Liver (tissue), 9 donors: ENCODE measurements around the gene NUP93. TPM values are rescaled to one million over a fixed set of nuclear protein-coding genes. Genes with fewer than 3 reads are reported as not detected.

Experiments
- DNase-seq: peaks from one replicate; pipeline ENCODE4 v3.0.0-alpha.2; 2017; ENCODE audit warnings: low spot score
- H3K27ac ChIP-seq, 2 donors: one replicate each; pipeline ENCODE4 v1.7.0; 2013; ENCODE audit warnings: inconsistent platforms in 2 of 2, low read length in 2 of 2, control low read depth in 1 of 2, low read depth in 1 of 2, mild to moderate bottlenecking in 1 of 2
- H3K27me3 ChIP-seq, 4 donors: one replicate each; pipeline versions ENCODE4 v1.6.1 to v1.7.0; 2013; ENCODE audit warnings: low read length in 3 of 4, inconsistent platforms in 1 of 4, mild to moderate bottlenecking in 1 of 4, moderate library complexity in 1 of 4; ENCODE audit not compliant: control insufficient read depth in 4 of 4, insufficient read depth in 4 of 4
- H3K36me3 ChIP-seq, 4 donors: one replicate each; pipeline versions ENCODE4 v1.6.1 to v1.7.0; 2013; ENCODE audit warnings: low read length in 3 of 4, mild to moderate bottlenecking in 3 of 4, low read depth in 1 of 4, moderate library complexity in 1 of 4; ENCODE audit not compliant: control insufficient read depth in 4 of 4, insufficient read depth in 3 of 4
- H3K4me1 ChIP-seq, 4 donors: one replicate each; pipeline versions ENCODE4 v1.6.1 to v1.7.0; 2013; ENCODE audit warnings: low read length in 3 of 4, mild to moderate bottlenecking in 3 of 4, moderate library complexity in 1 of 4; ENCODE audit not compliant: control insufficient read depth in 4 of 4, insufficient read depth in 4 of 4
- H3K4me3 ChIP-seq, 3 donors: one replicate each; pipeline versions ENCODE4 v1.6.1 to v1.7.0; 2013; ENCODE audit warnings: low read length in 3 of 3, control low read depth in 1 of 3, low read depth in 1 of 3, mild to moderate bottlenecking in 1 of 3
- H3K9ac ChIP-seq, 2 donors: one replicate each; pipeline ENCODE4 v1.7.0; 2013; ENCODE audit warnings: low read length in 2 of 2, mild to moderate bottlenecking in 2 of 2, moderate library complexity in 2 of 2, control low read depth in 1 of 2, low read depth in 1 of 2
- H3K9me3 ChIP-seq, 4 donors: one replicate each; pipeline versions ENCODE4 v1.6.1 to v1.7.0; 2013; ENCODE audit warnings: low read length in 3 of 4; ENCODE audit not compliant: control insufficient read depth in 4 of 4
- CTCF ChIP-seq: fragments of 150-350 bp; IDR thresholded peaks from 2 replicates; pipeline ENCODE4 v1.5.1; 2017; ENCODE audit warnings: improper control_type of control experiment, low read depth, low read length; ENCODE audit not compliant: missing input control
- EGR1 ChIP-seq, 2 donors: IDR thresholded peaks; 2 replicates each; pipeline ENCODE4 v1.6.1; 2016 to 2018; ENCODE audit warnings: antibody characterized with exemption in 2 of 2, low read depth in 2 of 2
- FOXA1 ChIP-seq: IDR thresholded peaks from 2 replicates; pipeline ENCODE4 v1.6.1; 2016; ENCODE audit warnings: antibody characterized with exemption
- FOXA2 ChIP-seq: IDR thresholded peaks from 2 replicates; pipeline ENCODE4 v1.6.1; 2016; ENCODE audit warnings: antibody characterized with exemption
- GABPA ChIP-seq, 2 donors: IDR thresholded peaks in 1 of 2; conservative IDR thresholded peaks in 1 of 2; 2 replicates each; pipeline ENCODE4 v1.6.1; 2016; ENCODE audit warnings: antibody characterized with exemption in 2 of 2, mild to moderate bottlenecking in 1 of 2, moderate library complexity in 1 of 2
- HNF4A ChIP-seq, 2 donors: conservative IDR thresholded peaks; 2 replicates each; pipeline ENCODE4 v1.6.1; 2016; ENCODE audit warnings: antibody characterized with exemption in 2 of 2, mild to moderate bottlenecking in 2 of 2
- HNF4G ChIP-seq: IDR thresholded peaks from 2 replicates; pipeline ENCODE4 v1.6.1; 2016; ENCODE audit warnings: antibody characterized with exemption
- JUND ChIP-seq, 2 donors: IDR thresholded peaks; 2 replicates each; pipeline ENCODE4 v1.6.1; 2016; ENCODE audit warnings: antibody characterized with exemption in 2 of 2
- NR2F2 ChIP-seq: IDR thresholded peaks from 2 replicates; pipeline ENCODE4 v1.6.1; 2016; ENCODE audit warnings: antibody characterized with exemption
- RAD21 ChIP-seq, 2 donors: IDR thresholded peaks; 2 replicates each; pipeline ENCODE4 v1.6.1; 2016; ENCODE audit warnings: antibody characterized with exemption in 2 of 2, mild to moderate bottlenecking in 2 of 2
- REST ChIP-seq: IDR thresholded peaks from 2 replicates; pipeline ENCODE4 v1.6.1; 2016; ENCODE audit warnings: antibody characterized with exemption, mild to moderate bottlenecking
- RXRA ChIP-seq, 2 donors: IDR thresholded peaks; 2 replicates each; pipeline ENCODE4 v1.6.1; 2017 to 2018; ENCODE audit warnings: antibody characterized with exemption in 2 of 2, mild to moderate bottlenecking in 1 of 2
- SP1 ChIP-seq: IDR thresholded peaks from 2 replicates; pipeline ENCODE4 v1.6.1; 2018; ENCODE audit warnings: antibody characterized with exemption, mild to moderate bottlenecking
- TAF1 ChIP-seq: conservative IDR thresholded peaks from 2 replicates; pipeline ENCODE4 v1.6.1; 2016; ENCODE audit warnings: antibody characterized with exemption, mild to moderate bottlenecking
- YY1 ChIP-seq: IDR thresholded peaks from 2 replicates; pipeline ENCODE4 v1.6.1; 2016; ENCODE audit warnings: antibody characterized with exemption, mild to moderate bottlenecking
- ZBTB33 ChIP-seq: IDR thresholded peaks from 2 replicates; pipeline ENCODE4 v1.6.1; 2016; ENCODE audit warnings: antibody characterized with exemption
- WGBS: extraction: QIAGEN DNeasy Blood & Tissue Kit; methylation state at CpG from one replicate; pipeline ENCODE4 v1.1.7; 2013; 5-methylcytosine and 5-hydroxymethylcytosine counted together
- polyA plus RNA-seq, 2 donors: library from polyadenylated mRNA; stranded (reverse) in 1 of 2; unstranded in 1 of 2; fragments of 200-250 nt in 1 of 2; fragments of >200 nt in 1 of 2; fragmentation: Nextera tagmentation in 1 of 2; extraction: Ambion mirVana in 1 of 2; gene quantifications; one replicate each; pipeline versions ENCODE4 v1.2.1 to v1.2.3, GENCODE V29; 2013 to 2015
- total RNA-seq, 2 donors: library from RNA; depleted of rRNA; stranded (reverse); fragments of >200 nt; gene quantifications; one replicate each; pipeline ENCODE4 v1.2.3, GENCODE V29; 2014
- TF ChIP-seq, protein P1 (sequence below): IDR thresholded peaks from 2 replicates; pipeline ENCODE4 v1.6.1; 2016; ENCODE audit warnings: antibody characterized with exemption
- TF ChIP-seq, protein P2 (sequence below): IDR thresholded peaks from 2 replicates; pipeline ENCODE4 v1.6.1; 2016; ENCODE audit warnings: antibody characterized with exemption
- donor health status: healthy.
- donor health status: healthy.
- donor health status: healthy.
- donor health status: healthy.
- donor health status: healthy.

The NUP93 gene
- total and polyA plus RNA-seq, 4 donors, result 8.2 to 31.8 (median 9.8) TPM

DNA sequence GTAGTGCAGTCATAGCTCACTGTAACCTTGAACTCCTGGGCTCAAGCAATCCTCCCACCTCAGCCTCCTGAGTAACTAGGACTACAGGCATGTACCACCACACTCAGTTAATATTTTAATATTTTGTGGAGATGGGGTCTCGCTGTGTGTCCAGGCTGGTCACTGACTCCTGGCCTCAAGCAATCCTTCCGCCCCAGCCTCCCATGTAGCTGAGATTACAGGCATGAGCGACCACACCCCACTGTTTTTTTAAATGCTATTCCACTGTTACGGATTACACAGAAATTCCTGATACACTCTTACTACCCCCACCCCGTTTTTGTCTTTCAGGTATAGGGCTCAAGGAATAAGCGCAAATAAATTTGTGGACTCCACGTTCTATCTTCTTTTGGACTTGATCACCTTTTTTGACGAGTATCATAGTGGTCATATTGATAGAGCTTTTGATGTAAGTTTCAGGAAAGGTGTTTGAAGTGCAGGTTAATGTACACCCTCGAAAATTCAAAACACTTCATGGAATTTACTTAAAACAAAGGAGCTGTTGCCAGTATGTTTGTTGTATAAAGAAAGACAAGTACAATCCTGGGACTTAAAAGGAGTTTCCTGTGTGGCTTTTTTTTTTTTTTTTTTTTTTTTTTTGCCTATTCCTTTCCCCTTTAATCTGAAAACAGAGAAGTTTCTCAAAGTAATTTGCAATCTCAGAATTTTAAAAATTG, 108.9 kb downstream of the NUP93 start:
- no peak overlapping the region for H3K9ac ChIP-seq
- H3K27me3 ChIP-seq, result no peaks in the 10 kb centered on the region
- TF ChIP-seq YY1 (no peak), CTCF (no peak)
- no peaks in the 10 kb centered on the region for H3K4me1 ChIP-seq
- no peak overlapping the region for H3K27ac ChIP-seq
- H3K9me3 ChIP-seq, result no peaks in the 10 kb centered on the region
- H3K36me3 ChIP-seq, result peaks cover 8 to 28% (median 14%) of the 10 kb centered on the region in 4 donors
- H3K4me3 ChIP-seq, result no peak overlapping the region
- WGBS, result 93% methylated on average over 9 of the region's 9 CpGs
- no peak for DNase-seq

DNA sequence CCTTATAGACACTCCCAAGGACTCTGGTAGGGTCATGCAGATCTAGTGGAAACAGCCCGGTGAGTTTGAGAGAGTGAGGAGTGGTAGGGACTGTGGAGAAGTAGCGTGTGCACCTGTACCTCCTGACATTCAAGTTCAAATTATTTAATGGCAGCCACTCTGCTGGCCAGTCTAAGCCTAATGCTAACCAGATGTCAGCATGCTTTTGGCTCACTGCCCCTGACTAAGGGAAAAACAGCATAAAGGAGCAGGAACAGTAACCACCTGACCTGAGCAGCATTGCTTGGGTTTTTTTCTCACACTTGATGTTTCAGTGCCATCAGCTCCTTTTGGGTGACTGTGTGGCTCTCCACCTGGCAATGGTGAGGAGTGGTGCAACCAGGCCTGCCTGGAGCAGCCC, 111.3 kb downstream of the NUP93 start:
- H3K27me3 ChIP-seq, result no peaks in the 10 kb centered on the region
- 98% methylated on average over 2 of the region's 2 CpGs for WGBS
- TF ChIP-seq YY1, result no peak
- TF ChIP-seq NR2F2, result no peak
- no peak for TF ChIP-seq EGR1 (IDR thresholded peaks at IDR 0.05; ENCODE audit: low read depth in 2 of 2)
- no peak for TF ChIP-seq JUND (IDR thresholded peaks at IDR 0.05)
- no peak for TF ChIP-seq ZBTB33
- TF ChIP-seq FOXA2, result no peak
- no peak for TF ChIP-seq HNF4G
- TF ChIP-seq GABPA (IDR thresholded peaks at IDR 0.05 in 1 of 2, conservative IDR thresholded peaks at IDR 0.05 in 1 of 2), result no peak
- no peak for TF ChIP-seq TAF1
- no peak for TF ChIP-seq RAD21 (IDR thresholded peaks at IDR 0.05)
- TF ChIP-seq RXRA (IDR thresholded peaks at IDR 0.05), result no peak
- TF ChIP-seq, protein P1, sequence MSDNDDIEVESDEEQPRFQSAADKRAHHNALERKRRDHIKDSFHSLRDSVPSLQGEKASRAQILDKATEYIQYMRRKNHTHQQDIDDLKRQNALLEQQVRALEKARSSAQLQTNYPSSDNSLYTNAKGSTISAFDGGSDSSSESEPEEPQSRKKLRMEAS, result no peak
- no peak for TF ChIP-seq SP1
- TF ChIP-seq REST, result no peak
- no peak for TF ChIP-seq CTCF
- no peak for TF ChIP-seq HNF4A (conservative IDR thresholded peaks at IDR 0.05)
- TF ChIP-seq FOXA1, result no peak
- TF ChIP-seq, protein P2, sequence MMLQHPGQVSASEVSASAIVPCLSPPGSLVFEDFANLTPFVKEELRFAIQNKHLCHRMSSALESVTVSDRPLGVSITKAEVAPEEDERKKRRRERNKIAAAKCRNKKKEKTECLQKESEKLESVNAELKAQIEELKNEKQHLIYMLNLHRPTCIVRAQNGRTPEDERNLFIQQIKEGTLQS, result no peak
- no peak overlapping the region for H3K27ac ChIP-seq
- no peak for DNase-seq
- H3K4me1 ChIP-seq, result no peaks in the 10 kb centered on the region
- no peaks in the 10 kb centered on the region for H3K9me3 ChIP-seq
- no peak overlapping the region for H3K4me3 ChIP-seq
- H3K9ac ChIP-seq, result no peak overlapping the region
- H3K36me3 ChIP-seq, result peaks cover 4 to 20% (median 10%) of the 10 kb centered on the region in 4 donors
